Endothelial cell (in vitro differentiated cells): ENCODE results near the gene PRRX2. TPM values are rescaled to one million over a fixed set of nuclear protein-coding genes. Genes with fewer than 3 reads are reported as not detected.

Experiments used
- DNase-seq: peaks from one replicate; pipeline ENCODE4 v3.0.0; 2021; ENCODE audit warnings: low spot score
- H3K27ac Mint-ChIP-seq: one replicate; pipeline ENCODE4 v1.8.0; 2021; ENCODE audit warnings: mixed read lengths, inconsistent platforms; ENCODE audit not compliant: unreplicated experiment
- H3K27me3 Mint-ChIP-seq: one replicate; pipeline ENCODE4 v1.8.0; 2021; ENCODE audit warnings: mild to moderate bottlenecking, moderate library complexity, mixed read lengths, inconsistent platforms; ENCODE audit not compliant: unreplicated experiment
- H3K36me3 Mint-ChIP-seq: one replicate; pipeline ENCODE4 v1.8.0; 2021; ENCODE audit warnings: mild to moderate bottlenecking, low read depth, mixed read lengths, inconsistent platforms; ENCODE audit not compliant: unreplicated experiment
- H3K4me1 Mint-ChIP-seq: one replicate; pipeline ENCODE4 v1.8.0; 2021; ENCODE audit warnings: mild to moderate bottlenecking, mixed read lengths, inconsistent platforms; ENCODE audit not compliant: unreplicated experiment
- H3K4me3 Mint-ChIP-seq: one replicate; pipeline ENCODE4 v1.8.0; 2021; ENCODE audit warnings: mild to moderate bottlenecking, mixed read lengths, inconsistent platforms; ENCODE audit not compliant: unreplicated experiment
- H3K9me3 Mint-ChIP-seq: one replicate; pipeline ENCODE4 v1.8.0; 2021; ENCODE audit warnings: mixed read lengths, inconsistent platforms; ENCODE audit not compliant: unreplicated experiment
- total RNA-seq: library from RNA; stranded (reverse); fragmentation: NEBNext Ultra II Directional; extraction: Animal tissue kit (Norgen Biotek cat#: 25700); gene quantifications from one replicate; pipeline ENCODE4 v1.2.1, GENCODE V29; 2021; ENCODE audit not compliant: unreplicated experiment
- TF ChIP-seq, protein P1 (sequence below): fragments of 200-600 bp; sonication (generic); IDR thresholded peaks from one replicate; pipeline ENCODE4 v1.5.0; 2021; ENCODE audit warnings: antibody characterized with exemption; ENCODE audit not compliant: unreplicated experiment

PRRX2 gene
- total RNA-seq, 1 donor from 2014 or later, result 0.21 TPM

DNA sequence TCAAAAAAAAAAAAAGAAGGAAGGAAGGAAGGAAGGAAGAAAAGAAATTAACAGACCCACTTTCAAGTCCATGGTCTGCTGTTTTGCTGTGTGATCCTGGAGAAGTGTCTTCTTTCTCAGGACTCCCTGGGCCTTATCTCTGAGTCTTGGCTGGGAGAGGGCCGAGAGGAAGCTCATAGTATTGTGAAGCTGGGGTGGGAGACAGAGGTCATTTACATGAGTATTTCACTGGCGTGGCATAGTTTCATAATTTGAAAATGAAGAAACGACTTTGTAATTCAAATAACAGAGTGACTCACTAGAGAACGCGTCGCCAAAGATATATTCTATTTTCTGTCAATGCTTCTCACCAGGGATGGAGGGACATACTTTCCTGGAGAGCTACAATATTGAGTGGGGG, 42.1 kb upstream of the PRRX2 start:
- Mint-ChIP-seq H3K9me3 (no peaks in the 10 kb centered on the region), H3K27ac (no peak overlapping the region), H3K4me1 (peaks cover 25% of the 10 kb centered on the region), H3K27me3 (peaks cover 18% of the 10 kb centered on the region), H3K36me3 (peaks cover 5% of the 10 kb centered on the region), H3K4me3 (no peak overlapping the region)
- TF ChIP-seq, protein P1, sequence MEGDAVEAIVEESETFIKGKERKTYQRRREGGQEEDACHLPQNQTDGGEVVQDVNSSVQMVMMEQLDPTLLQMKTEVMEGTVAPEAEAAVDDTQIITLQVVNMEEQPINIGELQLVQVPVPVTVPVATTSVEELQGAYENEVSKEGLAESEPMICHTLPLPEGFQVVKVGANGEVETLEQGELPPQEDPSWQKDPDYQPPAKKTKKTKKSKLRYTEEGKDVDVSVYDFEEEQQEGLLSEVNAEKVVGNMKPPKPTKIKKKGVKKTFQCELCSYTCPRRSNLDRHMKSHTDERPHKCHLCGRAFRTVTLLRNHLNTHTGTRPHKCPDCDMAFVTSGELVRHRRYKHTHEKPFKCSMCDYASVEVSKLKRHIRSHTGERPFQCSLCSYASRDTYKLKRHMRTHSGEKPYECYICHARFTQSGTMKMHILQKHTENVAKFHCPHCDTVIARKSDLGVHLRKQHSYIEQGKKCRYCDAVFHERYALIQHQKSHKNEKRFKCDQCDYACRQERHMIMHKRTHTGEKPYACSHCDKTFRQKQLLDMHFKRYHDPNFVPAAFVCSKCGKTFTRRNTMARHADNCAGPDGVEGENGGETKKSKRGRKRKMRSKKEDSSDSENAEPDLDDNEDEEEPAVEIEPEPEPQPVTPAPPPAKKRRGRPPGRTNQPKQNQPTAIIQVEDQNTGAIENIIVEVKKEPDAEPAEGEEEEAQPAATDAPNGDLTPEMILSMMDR, result no peak
- DNase-seq, result no peak

DNA sequence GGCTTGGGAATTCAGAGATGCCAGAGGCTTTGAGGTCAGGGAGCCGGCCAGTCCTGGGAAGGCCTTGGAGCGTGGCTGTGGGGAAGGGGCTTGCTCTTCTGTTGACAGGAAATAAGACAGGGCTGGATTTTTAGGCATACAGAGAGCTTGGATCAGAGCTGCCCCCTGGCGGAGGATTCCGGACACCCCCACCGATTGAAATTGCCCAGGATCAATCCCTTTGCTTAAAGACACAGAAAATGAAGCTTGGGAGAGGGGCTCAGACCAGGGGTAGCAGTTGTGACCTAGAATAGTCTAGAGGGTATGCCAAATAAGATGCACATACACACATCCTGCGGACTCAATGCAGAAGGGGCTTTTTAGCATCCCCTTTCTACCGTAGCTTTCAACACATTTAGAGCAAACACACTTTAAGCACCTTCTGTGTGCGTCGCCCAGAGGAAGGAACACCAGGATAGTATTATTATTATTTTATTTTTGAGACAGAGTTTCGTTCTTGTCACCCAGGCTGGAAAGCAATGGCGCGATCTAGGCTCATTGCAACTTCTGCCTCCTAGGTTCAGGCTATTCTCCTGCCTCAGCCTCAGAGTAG, 41.2 kb upstream of the PRRX2 start:
- peak; percentile 83 for DNase-seq
- Mint-ChIP-seq H3K4me3 (peak overlapping the region; percentile 73), H3K4me1 (peaks cover 25% of the 10 kb centered on the region), H3K36me3 (peaks cover under 1% of the 10 kb centered on the region), H3K9me3 (no peaks in the 10 kb centered on the region), H3K27ac (no peak overlapping the region), H3K27me3 (peaks cover 12% of the 10 kb centered on the region)
- TF ChIP-seq, protein P1, result peak; percentile 63

DNA sequence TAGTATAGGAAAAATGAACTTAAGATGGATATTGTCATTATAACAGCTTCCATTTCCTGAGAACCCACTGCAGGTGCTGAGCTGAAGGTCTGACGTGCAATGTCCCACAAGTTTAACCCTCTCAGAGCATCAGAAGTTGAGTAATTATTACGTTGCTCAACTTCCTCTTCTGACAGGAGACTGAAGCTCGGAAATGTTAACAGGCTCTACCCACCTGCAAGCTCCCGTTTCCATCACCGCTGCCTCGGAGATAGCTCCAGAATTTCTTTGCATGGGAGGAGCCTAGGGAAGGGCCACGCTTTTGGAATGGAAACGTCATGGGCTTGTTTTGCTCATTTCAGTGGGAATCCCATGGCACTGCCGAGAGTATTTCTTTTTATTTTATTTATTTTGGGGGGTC, 40.5 kb upstream of the PRRX2 start:
- Mint-ChIP-seq H3K4me3 (no peak overlapping the region), H3K4me1 (peaks cover 25% of the 10 kb centered on the region), H3K9me3 (no peaks in the 10 kb centered on the region), H3K36me3 (no peaks in the 10 kb centered on the region), H3K27ac (no peak overlapping the region), H3K27me3 (peaks cover 11% of the 10 kb centered on the region)
- TF ChIP-seq, protein P1, result no peak
- no peak for DNase-seq

DNA sequence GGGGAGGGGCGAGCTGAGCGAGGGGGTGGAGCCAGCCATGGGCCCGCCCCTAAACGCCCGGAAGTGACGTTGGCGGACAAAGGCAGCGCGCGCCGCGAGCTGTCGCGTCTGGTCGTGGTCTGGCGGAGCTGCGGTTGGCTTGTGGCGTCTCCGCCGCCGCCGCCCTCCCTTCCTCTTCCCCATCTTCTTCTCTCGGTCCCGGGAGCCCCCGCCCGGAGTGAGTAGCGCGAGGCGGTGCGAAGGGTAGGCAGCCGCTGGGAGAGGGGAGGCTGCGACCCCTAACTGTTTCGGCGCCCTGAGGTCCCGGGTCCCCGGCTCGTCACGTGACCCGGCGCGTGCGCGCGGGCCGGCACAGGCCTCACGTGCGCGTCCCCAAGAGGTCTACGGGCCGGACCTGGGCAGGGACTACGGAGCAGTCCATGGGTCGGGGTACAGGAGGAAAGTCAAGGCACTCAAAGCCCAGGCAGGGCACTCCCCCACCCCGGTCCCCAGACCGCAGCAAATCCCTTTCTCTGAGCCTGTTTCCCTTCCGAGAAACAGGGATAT, 39.3 kb upstream of the PRRX2 start, which contains the start of gene NTMT1:
Gene NTMT1 (plus strand): TSS at position 85 of the 546 bp plus-strand sequence. CDS start 6,541 bp downstream, outside the sequence.
- Mint-ChIP-seq H3K4me3 (peak within 1 kb of the TSS; percentile 86), H3K4me1 (peaks cover 22% of the 10 kb centered on the region), H3K27ac (peak within 1 kb of the TSS; percentile 59)

More for the DNA sequence above, 39.3 kb upstream of the PRRX2 start, which contains the start of gene NTMT1:
- TF ChIP-seq, protein P1, result no peak
- no peaks in the 10 kb centered on the region for H3K36me3 Mint-ChIP-seq
- peak; percentile 88 for DNase-seq
- no peaks in the 10 kb centered on the region for H3K9me3 Mint-ChIP-seq
- peaks cover 6% of the 10 kb centered on the region for H3K27me3 Mint-ChIP-seq
